Fibroblast of lung (primary cell): ENCODE measurements around the gene DIPK2A. TPM values are rescaled to one million over a fixed set of nuclear protein-coding genes. Genes with fewer than 3 reads are reported as not detected.

Experiments used
- DNase-seq, 2 donors: peaks; one replicate each; pipeline versions ENCODE4 v3.0.0 to v3.0.0-alpha.2; 2010; ENCODE audit warnings: low read depth in 2 of 2
- H2AFZ ChIP-seq: 2 replicates; pipeline ENCODE4 v1.5.1; 2012; ENCODE audit warnings: low read length, control low read depth, inconsistent platforms
- H3K27ac ChIP-seq: 2 replicates; pipeline ENCODE4 v1.5.1; 2011; ENCODE audit warnings: low read length, control low read depth; ENCODE audit not compliant: insufficient read depth
- H3K27me3 ChIP-seq: 2 replicates; pipeline ENCODE4 v1.5.1; 2011; ENCODE audit warnings: mild to moderate bottlenecking, low read length; ENCODE audit not compliant: control insufficient read depth, insufficient read depth
- H3K36me3 ChIP-seq: 2 replicates; pipeline ENCODE4 v1.5.1; 2011; ENCODE audit warnings: low read length; ENCODE audit not compliant: control insufficient read depth, insufficient read depth
- H3K4me1 ChIP-seq: 2 replicates; pipeline ENCODE4 v1.5.1; 2011; ENCODE audit warnings: low read length; ENCODE audit not compliant: control insufficient read depth, insufficient read depth; ENCODE audit errors: extremely low read depth
- H3K4me2 ChIP-seq: 2 replicates; pipeline ENCODE4 v1.5.1; 2011; ENCODE audit warnings: low read length, control low read depth; ENCODE audit not compliant: insufficient read depth; ENCODE audit errors: extremely low read depth
- H3K4me3 ChIP-seq, 4 experiments: fragments of 200-600 bp in 1 of 4; sonication (generic) in 1 of 4; replicated peaks in 1 of 4; 2 replicates each; pipeline ENCODE4 v1.5.1; 2011 to 2016; ENCODE audit warnings: low read length in 4 of 4, low read depth in 3 of 4, mild to moderate bottlenecking in 3 of 4, control low read depth in 2 of 4, inconsistent platforms in 1 of 4, mixed read lengths in 1 of 4; ENCODE audit not compliant: insufficient read depth in 1 of 4; ENCODE audit errors: control extremely low read depth in 1 of 4
- H3K79me2 ChIP-seq: 2 replicates; pipeline ENCODE4 v1.5.1; 2012; ENCODE audit warnings: mild to moderate bottlenecking, low read length, inconsistent platforms; ENCODE audit not compliant: control insufficient read depth, insufficient read depth
- H3K9ac ChIP-seq: 2 replicates; pipeline ENCODE4 v1.5.1; 2011; ENCODE audit warnings: mild to moderate bottlenecking, low read length, control low read depth; ENCODE audit not compliant: insufficient read depth
- H3K9me3 ChIP-seq: 2 replicates; pipeline ENCODE4 v1.5.1; 2012; ENCODE audit warnings: low read depth, low read length; ENCODE audit not compliant: control insufficient read depth, insufficient read depth
- H4K20me1 ChIP-seq: 2 replicates; pipeline ENCODE4 v1.5.1; 2011; ENCODE audit warnings: low read length; ENCODE audit not compliant: control insufficient read depth, insufficient read depth; ENCODE audit errors: extremely low read depth
- CTCF ChIP-seq, 2 donors: IDR thresholded peaks in 1 of 2; conservative IDR thresholded peaks in 1 of 2; 1 replicate in 1 of 2; 2 replicates in 1 of 2; pipeline ENCODE4 v1.5.1; 2011 to 2012; ENCODE audit warnings: low read length in 2 of 2, control low read depth in 1 of 2, inconsistent platforms in 1 of 2, low read depth in 1 of 2, mild to moderate bottlenecking in 1 of 2
- EZH2 ChIP-seq: IDR thresholded peaks from 2 replicates; pipeline ENCODE4 v1.5.1; 2012; ENCODE audit warnings: low read length, control low read depth, mild to moderate bottlenecking; ENCODE audit errors: missing control alignments
- polyA plus RNA-seq, 2 donors: library from polyadenylated mRNA; depleted of rRNA in 1 of 2; stranded (reverse) in 1 of 2; unstranded in 1 of 2; fragments of >200 nt; gene quantifications; 2 replicates each; pipeline ENCODE4 v1.2.1, GENCODE V29; 2011 to 2012; ENCODE audit warnings: missing spikeins in 1 of 2
- total RNA-seq: library from RNA; depleted of rRNA; stranded (reverse); fragments of >200 nt; gene quantifications from 2 replicates; pipeline ENCODE4 v1.2.1, GENCODE V29; 2014

The DIPK2A gene
- total and polyA plus RNA-seq, 2 donors (not counting 1 experiment from before 2014, with no cell fraction given), result 26.4 to 96.1 TPM

DNA sequence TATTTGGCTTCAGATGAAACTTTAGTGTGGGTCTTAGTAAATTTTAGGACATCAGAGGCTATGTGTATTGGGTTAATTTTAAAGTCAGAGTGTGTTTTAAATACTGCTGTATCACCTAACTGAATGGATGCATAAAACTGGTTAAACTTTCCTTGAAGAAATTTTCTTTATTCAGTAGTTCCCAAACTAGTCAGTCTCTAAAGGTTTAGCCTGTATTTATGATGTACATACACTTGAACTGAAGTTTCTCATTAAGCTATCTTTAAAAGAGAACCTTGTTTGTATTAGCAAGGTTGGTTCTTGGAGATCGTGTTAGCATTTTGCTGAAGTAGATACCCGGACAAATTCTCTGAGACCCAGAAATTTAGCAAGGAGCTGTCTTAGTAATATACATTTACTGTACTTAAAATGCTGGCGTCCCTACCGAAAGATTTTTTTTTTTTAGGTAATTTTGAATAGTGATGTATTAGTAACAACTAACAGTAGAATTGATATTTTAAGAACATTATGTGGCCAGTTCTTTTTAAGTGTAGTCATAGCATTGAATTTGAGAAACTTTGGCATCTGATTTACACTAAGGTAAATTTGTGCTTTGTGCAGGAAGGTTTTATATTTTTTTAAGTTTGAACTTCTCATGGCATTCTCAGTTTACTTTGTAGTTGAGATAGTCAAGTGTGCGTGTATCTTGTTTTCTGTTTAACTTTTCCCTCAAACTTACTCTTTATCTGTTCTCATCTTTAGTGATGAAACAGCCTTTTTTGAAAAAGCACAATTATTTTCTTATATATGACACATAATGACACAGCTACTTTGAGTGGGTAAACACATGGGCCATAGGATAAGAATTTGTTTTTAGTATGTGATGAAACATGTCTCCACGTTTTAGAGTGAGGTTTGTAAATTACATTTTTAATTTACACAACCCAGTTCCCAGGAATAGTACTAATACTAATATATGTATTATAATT is 2.9 kb downstream of the DIPK2A start:
- H3K79me2 ChIP-seq, result peaks cover 72% of the 10 kb centered on the region
- TF ChIP-seq CTCF (conservative IDR thresholded peaks at IDR 0.05 in 1 of 2, IDR thresholded peaks at IDR 0.05 in 1 of 2; ENCODE audit: low read depth in 1 of 2, low read length in 2 of 2) (no peak), EZH2 (no peak)
- H3K4me3 ChIP-seq, result peak overlapping the region; percentile 64 to 92 (median 91)
- no peaks in the 10 kb centered on the region for H3K9me3 ChIP-seq
- peak overlapping the region; percentile 92 for H3K4me2 ChIP-seq
- DNase-seq, result peak in 1 of 2 donors; percentile 56
- no peaks in the 10 kb centered on the region for H4K20me1 ChIP-seq
- peak overlapping the region; percentile 96 for H3K27ac ChIP-seq
- no peaks in the 10 kb centered on the region for H3K36me3 ChIP-seq
- H3K4me1 ChIP-seq, result peaks cover 3% of the 10 kb centered on the region
- no peaks in the 10 kb centered on the region for H3K27me3 ChIP-seq
- H3K9ac ChIP-seq, result peak overlapping the region; percentile 43
- no peak overlapping the region for H2AFZ ChIP-seq

DNA sequence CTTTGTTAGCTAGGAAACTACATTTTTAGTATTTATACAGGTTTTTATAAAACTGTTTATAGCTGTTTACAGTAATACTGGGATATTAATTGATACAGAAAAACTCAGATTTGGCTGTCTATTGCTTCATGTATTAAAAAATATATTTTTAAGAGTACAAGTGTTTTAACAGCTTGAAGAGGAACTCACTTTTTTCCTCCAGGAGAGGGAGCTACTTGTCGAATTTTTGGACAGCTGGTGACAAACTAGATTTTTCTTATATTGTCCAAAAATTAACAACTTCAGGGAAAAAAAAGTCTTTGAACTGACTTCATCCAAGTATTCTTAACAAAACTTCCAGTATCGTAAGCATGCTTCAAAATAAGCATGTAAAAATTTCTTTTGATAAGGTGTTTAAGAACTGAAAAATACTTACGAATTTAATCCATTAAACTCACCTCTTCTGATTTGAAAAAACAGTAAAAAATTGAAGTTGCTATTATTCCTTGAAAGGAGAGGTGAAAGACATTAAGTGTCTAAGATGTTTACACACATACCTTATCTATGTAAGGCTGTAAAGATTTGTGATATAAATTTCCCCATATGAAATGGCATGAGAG is 4.0 kb downstream of the DIPK2A start:
- peaks cover 3% of the 10 kb centered on the region for H3K4me1 ChIP-seq

More for the DNA sequence above, 4.0 kb downstream of the DIPK2A start:
- H3K79me2 ChIP-seq, result peaks cover 82% of the 10 kb centered on the region
- H3K4me2 ChIP-seq, result peak overlapping the region; percentile 92
- peak; percentile 48 to 63 for TF ChIP-seq CTCF (conservative IDR thresholded peaks at IDR 0.05 in 1 of 2, IDR thresholded peaks at IDR 0.05 in 1 of 2; ENCODE audit: low read depth in 1 of 2, low read length in 2 of 2)
- TF ChIP-seq EZH2, result no peak
- H3K27ac ChIP-seq, result peak overlapping the region; percentile 75
- peak overlapping the region; percentile 28 for H3K9ac ChIP-seq
- H3K4me3 ChIP-seq, result peak overlapping the region; percentile 64 to 92 (median 91)
- H3K36me3 ChIP-seq, result no peaks in the 10 kb centered on the region
- H4K20me1 ChIP-seq, result no peaks in the 10 kb centered on the region
- H3K27me3 ChIP-seq, result no peaks in the 10 kb centered on the region
- peak; percentile 66 to 89 for DNase-seq
- no peaks in the 10 kb centered on the region for H3K9me3 ChIP-seq
- H2AFZ ChIP-seq, result no peak overlapping the region
